ENCODE results near the gene ST14.

DNA sequence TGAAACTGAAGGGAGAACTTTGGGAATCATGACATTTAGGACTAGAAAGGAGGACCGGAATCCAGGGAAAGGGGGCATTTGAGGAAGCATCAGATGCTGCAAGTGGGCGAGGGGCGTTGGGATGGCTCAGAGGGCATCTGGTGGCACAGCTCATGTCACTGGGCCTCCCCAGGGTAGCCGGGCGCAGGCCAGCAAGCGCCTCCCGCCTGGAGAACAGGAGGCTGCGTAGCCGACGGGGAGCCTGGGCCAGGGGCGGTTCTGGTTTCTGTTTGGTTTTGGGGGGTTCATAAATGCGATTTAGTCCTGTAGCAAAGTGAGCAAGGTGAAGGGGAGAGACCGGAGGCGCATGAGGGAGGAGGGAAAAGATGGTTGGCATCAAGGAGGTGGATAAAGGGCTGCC, 443 bp upstream of the ST14 start:
- no peak for TF ChIP-seq CTCF (conservative IDR thresholded peaks at IDR 0.05; ENCODE audit: low read depth, low read length)
- TF ChIP-seq EZH2 (IDR thresholded peaks at IDR 0.05; ENCODE audit: borderline replicate concordance, low read depth, low read length, poor library complexity, severe bottlenecking) = peak; percentile 6
